ENCODE measurements around the gene DIP2A. TPM values are rescaled to one million over a fixed set of nuclear protein-coding genes. Genes with fewer than 3 reads are reported as not detected.

The DIP2A gene
- total RNA-seq, 1 donor from 2014 or later, result 25.9 TPM

- Histone ChIP-seq H3K9me3 (replicated peaks) (no peaks in the 10 kb centered on the region), H3K36me3 (peaks cover 11% of the 10 kb centered on the region), H3K4me1 (peaks cover 29% of the 10 kb centered on the region), H3K27me3 (ENCODE audit: low read depth) (no peaks in the 10 kb centered on the region), H3K27ac (replicated peaks) (no peak overlapping the region), H3K4me3 (no peak overlapping the region)
- TF ChIP-seq CTCF (IDR thresholded peaks at IDR 0.05; ENCODE audit: borderline replicate concordance), result no peak
- intact Hi-C loops (cut with micrococcal nuclease), result no loop called here
- DNase-seq, result no peak
These were observed 20.2 kb downstream of the DIP2A start for GRCh38 chr21:46478910-46479309.

GRCh38 chr21:46480466-46480865 is 21.8 kb downstream of the DIP2A start:
- H3K9me3 ChIP-seq (replicated peaks), result no peaks in the 10 kb centered on the region
- no peak for TF ChIP-seq CTCF (IDR thresholded peaks at IDR 0.05; ENCODE audit: borderline replicate concordance)
- H3K4me3 ChIP-seq, result no peak overlapping the region
- H3K27me3 ChIP-seq (ENCODE audit: low read depth), result no peaks in the 10 kb centered on the region
- H3K4me1 ChIP-seq, result peaks cover 31% of the 10 kb centered on the region
- DNase-seq, result no peak
- H3K27ac ChIP-seq (replicated peaks), result no peak overlapping the region
- peaks cover 15% of the 10 kb centered on the region for H3K36me3 ChIP-seq
- intact Hi-C loops (cut with micrococcal nuclease), result no loop called here

GRCh38 chr21:46482225-46482845 is 23.6 kb downstream of the DIP2A start:
- H3K27ac ChIP-seq (replicated peaks), result no peak overlapping the region
- peaks cover 25% of the 10 kb centered on the region for H3K36me3 ChIP-seq
- TF ChIP-seq CTCF (IDR thresholded peaks at IDR 0.05; ENCODE audit: borderline replicate concordance), result no peak
- H3K4me3 ChIP-seq, result no peak overlapping the region
- H3K27me3 ChIP-seq (ENCODE audit: low read depth), result no peaks in the 10 kb centered on the region
- H3K9me3 ChIP-seq (replicated peaks), result no peaks in the 10 kb centered on the region
- peaks cover 31% of the 10 kb centered on the region for H3K4me1 ChIP-seq
- DNase-seq, result no peak
- intact Hi-C loops (cut with micrococcal nuclease), result no loop called here

GRCh38 chr21:46482846-46483231 is 24.1 kb downstream of the DIP2A start:
- Histone ChIP-seq H3K4me1 (peaks cover 31% of the 10 kb centered on the region), H3K36me3 (peaks cover 25% of the 10 kb centered on the region), H3K4me3 (no peak overlapping the region), H3K9me3 (replicated peaks) (no peaks in the 10 kb centered on the region), H3K27ac (replicated peaks) (no peak overlapping the region), H3K27me3 (ENCODE audit: low read depth) (no peaks in the 10 kb centered on the region)
- no peak for TF ChIP-seq CTCF (IDR thresholded peaks at IDR 0.05; ENCODE audit: borderline replicate concordance)
- no peak for DNase-seq
- intact Hi-C loops (cut with micrococcal nuclease), result no loop called here

- DNase-seq, result peak; percentile 22
- Histone ChIP-seq H3K4me3 (no peak overlapping the region), H3K36me3 (peaks cover 25% of the 10 kb centered on the region), H3K27ac (replicated peaks) (no peak overlapping the region), H3K9me3 (replicated peaks) (no peaks in the 10 kb centered on the region), H3K4me1 (peaks cover 31% of the 10 kb centered on the region), H3K27me3 (ENCODE audit: low read depth) (no peaks in the 10 kb centered on the region)
- no peak for TF ChIP-seq CTCF (IDR thresholded peaks at IDR 0.05; ENCODE audit: borderline replicate concordance)
- intact Hi-C loops (cut with micrococcal nuclease), result no loop called here
These were observed 24.9 kb downstream of the DIP2A start for GRCh38 chr21:46483300-46484295.
